HG02588 (cell line): ENCODE data around the gene HBQ1.
A peak's percentile ranks its signal among the peaks of the same experiment; 100 is the strongest.
"Not testable (repeated sequence)": the region's sequence is repeated elsewhere in the genome, so short reads cannot be mapped to it uniquely, and the experiment has no call there.

ENCODE experiments used
- ATAC-seq: cut with Tn5 transposase; IDR thresholded peaks from one replicate; pipeline ENCODE4 v1.9.1; 2021; ENCODE audit warnings: mild to moderate bottlenecking, moderate library complexity; ENCODE audit not compliant: unreplicated experiment

Gene HBQ1

DNA sequence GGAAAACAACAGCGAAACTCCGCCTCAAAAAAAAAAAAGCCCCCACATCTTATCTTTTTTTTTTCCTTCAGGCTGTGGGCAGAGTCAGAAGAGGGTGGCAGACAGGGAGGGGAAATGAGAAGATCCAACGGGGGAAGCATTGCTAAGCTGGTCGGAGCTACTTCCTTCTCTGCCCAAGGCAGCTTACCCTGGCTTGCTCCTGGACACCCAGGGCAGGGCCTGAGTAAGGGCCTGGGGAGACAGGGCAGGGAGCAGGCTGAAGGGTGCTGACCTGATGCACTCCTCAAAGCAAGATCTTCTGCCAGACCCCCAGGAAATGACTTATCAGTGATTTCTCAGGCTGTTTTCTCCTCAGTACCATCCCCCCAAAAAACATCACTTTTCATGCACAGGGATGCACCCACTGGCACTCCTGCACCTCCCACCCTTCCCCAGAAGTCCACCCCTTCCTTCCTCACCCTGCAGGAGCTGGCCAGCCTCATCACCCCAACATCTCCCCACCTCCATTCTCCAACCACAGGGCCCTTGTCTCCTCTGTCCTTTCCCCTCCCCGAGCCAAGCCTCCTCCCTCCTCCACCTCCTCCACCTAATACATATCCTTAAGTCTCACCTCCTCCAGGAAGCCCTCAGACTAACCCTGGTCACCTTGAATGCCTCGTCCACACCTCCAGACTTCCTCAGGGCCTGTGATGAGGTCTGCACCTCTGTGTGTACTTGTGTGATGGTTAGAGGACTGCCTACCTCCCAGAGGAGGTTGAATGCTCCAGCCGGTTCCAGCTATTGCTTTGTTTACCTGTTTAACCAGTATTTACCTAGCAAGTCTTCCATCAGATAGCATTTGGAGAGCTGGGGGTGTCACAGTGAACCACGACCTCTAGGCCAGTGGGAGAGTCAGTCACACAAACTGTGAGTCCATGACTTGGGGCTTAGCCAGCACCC lies 5.0 kb upstream of the HBQ1 start:
- ATAC-seq: no peak

DNA sequence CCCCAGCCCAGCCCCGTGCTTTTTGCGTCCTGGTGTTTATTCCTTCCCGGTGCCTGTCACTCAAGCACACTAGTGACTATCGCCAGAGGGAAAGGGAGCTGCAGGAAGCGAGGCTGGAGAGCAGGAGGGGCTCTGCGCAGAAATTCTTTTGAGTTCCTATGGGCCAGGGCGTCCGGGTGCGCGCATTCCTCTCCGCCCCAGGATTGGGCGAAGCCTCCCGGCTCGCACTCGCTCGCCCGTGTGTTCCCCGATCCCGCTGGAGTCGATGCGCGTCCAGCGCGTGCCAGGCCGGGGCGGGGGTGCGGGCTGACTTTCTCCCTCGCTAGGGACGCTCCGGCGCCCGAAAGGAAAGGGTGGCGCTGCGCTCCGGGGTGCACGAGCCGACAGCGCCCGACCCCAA lies 4.3 kb upstream of the HBQ1 start:
- ATAC-seq: not testable (repeated sequence)

DNA sequence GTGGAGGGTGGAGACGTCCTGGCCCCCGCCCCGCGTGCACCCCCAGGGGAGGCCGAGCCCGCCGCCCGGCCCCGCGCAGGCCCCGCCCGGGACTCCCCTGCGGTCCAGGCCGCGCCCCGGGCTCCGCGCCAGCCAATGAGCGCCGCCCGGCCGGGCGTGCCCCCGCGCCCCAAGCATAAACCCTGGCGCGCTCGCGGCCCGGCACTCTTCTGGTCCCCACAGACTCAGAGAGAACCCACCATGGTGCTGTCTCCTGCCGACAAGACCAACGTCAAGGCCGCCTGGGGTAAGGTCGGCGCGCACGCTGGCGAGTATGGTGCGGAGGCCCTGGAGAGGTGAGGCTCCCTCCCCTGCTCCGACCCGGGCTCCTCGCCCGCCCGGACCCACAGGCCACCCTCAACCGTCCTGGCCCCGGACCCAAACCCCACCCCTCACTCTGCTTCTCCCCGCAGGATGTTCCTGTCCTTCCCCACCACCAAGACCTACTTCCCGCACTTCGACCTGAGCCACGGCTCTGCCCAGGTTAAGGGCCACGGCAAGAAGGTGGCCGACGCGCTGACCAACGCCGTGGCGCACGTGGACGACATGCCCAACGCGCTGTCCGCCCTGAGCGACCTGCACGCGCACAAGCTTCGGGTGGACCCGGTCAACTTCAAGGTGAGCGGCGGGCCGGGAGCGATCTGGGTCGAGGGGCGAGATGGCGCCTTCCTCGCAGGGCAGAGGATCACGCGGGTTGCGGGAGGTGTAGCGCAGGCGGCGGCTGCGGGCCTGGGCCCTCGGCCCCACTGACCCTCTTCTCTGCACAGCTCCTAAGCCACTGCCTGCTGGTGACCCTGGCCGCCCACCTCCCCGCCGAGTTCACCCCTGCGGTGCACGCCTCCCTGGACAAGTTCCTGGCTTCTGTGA lies 3.5 kb upstream of the HBQ1 start, which contains the start of gene HBA1:
HBA1 (plus strand) TSS at position 204 of the 906 bp plus-strand sequence; CDS start at position 241, 37 bp downstream.
- not testable (repeated sequence) for ATAC-seq

DNA sequence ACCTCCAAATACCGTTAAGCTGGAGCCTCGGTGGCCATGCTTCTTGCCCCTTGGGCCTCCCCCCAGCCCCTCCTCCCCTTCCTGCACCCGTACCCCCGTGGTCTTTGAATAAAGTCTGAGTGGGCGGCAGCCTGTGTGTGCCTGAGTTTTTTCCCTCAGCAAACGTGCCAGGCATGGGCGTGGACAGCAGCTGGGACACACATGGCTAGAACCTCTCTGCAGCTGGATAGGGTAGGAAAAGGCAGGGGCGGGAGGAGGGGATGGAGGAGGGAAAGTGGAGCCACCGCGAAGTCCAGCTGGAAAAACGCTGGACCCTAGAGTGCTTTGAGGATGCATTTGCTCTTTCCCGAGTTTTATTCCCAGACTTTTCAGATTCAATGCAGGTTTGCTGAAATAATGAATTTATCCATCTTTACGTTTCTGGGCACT lies 2.9 kb upstream of the HBQ1 start:
- ATAC-seq: no peak

DNA sequence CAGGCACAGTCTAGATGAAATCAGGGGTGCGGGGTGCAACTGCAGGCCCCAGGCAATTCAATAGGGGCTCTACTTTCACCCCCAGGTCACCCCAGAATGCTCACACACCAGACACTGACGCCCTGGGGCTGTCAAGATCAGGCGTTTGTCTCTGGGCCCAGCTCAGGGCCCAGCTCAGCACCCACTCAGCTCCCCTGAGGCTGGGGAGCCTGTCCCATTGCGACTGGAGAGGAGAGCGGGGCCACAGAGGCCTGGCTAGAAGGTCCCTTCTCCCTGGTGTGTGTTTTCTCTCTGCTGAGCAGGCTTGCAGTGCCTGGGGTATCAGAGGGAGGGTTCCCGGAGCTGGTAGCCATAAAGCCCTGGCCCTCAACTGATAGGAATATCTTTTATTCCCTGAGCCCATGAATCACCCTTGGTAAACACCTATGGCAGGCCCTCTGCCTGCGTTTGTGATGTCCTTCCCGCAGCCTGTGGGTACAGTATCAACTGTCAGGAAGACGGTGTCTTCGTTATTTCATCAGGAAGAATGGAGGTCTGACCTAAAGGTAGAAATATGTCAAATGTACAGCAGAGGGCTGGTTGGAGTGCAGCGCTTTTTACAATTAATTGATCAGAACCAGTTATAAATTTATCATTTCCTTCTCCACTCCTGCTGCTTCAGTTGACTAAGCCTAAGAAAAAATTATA lies 2.1 kb upstream of the HBQ1 start:
- no peak for ATAC-seq

DNA sequence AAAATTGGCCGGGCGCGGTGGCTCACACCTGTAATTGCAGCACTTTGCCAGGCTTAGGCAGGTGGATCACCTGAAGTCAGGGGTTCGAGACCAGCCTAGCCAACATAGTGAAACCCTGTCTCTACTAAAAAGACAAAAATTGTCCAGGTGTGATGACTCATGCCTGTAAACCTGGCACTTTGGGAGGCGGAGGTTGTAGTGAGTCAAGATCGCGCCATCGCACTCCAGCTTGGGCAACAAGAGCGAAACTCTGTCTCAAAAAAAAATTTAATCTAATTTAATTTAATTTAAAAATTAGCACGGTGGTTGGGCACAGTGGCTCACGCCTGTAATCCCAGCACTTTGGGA lies 1.6 kb upstream of the HBQ1 start:
- no peak for ATAC-seq

DNA sequence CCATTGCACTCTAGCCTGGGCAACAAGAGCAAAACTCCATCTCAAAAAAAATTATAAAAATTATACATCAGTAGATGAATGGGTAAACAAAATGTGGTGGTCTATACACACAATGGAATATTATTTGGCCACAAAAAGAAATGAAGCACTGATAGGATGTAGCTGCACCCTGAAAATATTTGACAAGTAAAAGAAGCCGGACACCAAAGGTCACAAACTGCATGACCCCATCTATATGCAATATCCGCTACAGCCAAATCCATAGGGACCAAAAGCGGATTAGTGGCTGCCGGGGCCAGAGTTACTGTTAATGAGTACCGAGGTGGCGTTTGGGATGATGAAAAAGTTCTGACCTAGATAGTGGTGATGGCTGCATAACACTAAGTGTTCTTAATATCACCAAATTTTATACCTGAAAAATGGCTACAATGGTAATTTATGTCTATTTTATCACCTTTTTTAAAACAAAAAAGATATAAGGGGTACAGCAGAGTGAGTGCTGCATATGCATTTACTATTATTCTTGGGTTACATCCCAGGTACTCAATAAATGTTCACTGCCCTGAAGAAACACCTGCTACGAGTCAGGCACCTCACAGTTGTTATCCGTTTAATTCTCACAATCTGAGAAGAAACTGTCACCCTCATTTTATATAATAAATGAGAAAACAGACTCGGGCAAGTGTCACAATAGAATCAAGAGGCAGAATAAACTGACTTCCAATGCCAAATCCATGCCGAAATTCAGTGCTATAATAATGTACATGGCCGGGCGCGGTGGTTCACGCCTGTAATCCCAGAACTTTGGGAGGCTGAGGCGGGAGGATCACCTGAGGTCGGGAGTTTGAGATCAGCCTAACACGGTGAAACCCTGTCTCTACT lies 807 bp upstream of the HBQ1 start:
- no peak for ATAC-seq

DNA sequence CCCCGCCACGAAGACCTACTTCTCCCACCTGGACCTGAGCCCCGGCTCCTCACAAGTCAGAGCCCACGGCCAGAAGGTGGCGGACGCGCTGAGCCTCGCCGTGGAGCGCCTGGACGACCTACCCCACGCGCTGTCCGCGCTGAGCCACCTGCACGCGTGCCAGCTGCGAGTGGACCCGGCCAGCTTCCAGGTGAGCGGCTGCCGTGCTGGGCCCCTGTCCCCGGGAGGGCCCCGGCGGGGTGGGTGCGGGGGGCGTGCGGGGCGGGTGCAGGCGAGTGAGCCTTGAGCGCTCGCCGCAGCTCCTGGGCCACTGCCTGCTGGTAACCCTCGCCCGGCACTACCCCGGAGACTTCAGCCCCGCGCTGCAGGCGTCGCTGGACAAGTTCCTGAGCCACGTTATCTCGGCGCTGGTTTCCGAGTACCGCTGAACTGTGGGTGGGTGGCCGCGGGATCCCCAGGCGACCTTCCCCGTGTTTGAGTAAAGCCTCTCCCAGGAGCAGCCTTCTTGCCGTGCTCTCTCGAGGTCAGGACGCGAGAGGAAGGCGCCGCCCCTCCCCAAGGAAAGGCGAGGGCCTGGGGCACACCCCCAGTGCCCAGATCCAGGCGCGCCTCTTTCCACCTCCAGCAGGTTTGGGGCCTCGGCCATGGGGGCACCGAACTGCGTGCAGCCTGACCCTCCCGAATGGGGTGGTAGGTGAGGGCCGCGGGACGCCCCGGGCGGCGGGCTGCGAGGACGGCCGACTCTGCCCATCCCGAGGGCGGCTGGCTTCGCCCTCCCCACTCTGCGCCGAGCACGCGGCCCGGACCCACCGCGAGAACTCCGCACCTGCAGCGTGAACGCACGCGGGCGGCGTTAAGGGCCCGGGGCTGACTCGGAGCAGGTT lies 664 bp downstream of the HBQ1 start:
- ATAC-seq: no peak

DNA sequence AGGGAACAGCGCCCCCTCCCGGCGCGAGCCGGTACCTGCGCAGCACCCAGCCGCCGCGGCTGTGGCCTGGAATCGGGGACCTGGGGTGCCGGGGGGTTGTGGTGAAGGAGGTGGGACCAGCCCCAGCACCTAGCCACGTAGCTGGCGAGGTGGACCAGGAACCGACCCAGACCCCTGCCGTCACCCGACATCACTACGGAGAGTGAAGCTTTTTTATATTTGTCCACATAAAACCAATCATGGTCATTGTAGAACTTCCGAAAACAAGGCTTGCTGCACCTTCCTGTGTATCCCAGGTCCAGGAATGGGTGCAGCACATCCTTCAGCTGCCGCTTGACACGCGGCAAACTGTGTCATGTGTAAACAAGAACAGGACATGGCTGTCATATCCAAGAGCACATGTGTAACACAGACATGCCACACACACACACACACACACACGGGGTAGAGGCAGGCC lies 1.3 kb downstream of the HBQ1 start:
- ATAC-seq: peak; percentile 53

DNA sequence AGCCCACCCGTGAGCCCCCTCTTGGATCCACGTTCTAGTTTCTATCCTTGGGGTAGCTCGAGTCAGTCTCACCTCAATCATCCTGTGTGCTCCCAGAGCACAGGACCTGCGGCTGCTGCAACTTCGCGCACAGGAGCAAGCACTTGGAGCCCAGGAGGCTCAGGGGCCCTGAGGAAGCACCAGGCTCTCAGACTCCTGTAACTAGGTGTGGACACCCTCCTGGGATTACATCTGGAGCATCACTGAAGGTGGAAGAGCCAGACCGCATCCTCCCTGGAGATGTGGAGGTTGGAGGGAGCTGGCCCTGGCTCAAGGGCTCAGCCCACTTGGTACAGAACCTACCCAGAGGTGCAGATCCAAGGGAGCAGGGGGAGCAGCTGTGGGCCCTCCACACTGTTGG lies 2.7 kb downstream of the HBQ1 start:
- ATAC-seq: no peak

DNA sequence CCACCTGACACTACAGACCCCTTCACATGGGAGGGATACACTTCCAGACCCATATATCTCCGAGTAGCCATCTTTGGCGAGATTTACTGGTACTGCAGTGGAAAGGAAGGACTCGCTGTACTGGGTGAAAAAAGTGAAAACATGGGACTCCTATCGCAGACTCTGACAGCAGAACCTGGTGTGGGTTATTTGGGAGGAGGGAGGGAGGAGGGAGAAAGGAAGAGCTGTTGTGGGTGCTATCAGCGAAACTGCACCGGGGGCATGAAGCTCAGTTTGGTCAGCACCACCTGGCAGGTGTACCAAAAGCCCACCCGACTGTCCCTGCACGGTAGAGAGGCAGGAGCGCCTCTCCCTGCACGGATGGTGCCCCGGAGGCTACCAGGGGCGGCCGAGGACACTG lies 5.0 kb downstream of the HBQ1 start:
- no peak for ATAC-seq

DNA sequence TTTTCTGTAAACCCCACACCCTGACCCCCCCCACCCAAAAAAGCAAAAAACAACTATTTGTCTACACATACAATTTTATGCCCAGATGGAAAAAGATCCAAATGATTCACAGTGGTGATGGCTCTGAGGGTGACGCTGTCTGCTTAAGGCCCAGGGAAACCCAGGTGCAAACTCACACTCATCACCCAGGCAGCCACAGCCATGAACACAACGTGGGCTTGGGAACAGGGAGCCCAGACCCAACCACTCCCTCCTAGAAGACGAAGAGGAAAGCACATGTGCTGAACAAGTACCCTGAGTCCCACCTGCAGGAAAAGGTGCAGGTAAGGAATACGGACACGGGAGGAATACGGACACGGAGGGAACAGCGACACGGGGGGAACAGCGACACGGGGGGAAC lies 5.4 kb downstream of the HBQ1 start:
- no peak for ATAC-seq

DNA sequence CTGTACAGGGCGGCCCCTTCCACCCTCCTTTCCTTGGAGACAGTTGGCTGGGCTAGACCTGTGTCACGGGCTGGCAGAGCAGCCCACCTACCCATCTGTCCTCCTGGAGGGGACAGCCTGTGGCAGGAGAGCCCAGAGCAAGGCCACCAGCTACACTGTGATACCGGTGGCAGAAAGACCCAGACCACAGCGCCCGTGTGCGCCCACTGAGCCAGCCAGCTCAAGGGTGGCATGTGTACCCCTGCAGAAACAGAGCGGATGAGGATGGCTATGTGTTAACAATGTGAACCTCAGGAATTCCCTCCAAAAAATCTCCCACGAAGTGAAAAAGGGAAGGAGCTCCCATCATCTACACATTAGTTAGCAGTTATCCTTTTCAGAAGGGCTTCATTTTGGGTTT lies 7.1 kb downstream of the HBQ1 start:
- no peak for ATAC-seq

DNA sequence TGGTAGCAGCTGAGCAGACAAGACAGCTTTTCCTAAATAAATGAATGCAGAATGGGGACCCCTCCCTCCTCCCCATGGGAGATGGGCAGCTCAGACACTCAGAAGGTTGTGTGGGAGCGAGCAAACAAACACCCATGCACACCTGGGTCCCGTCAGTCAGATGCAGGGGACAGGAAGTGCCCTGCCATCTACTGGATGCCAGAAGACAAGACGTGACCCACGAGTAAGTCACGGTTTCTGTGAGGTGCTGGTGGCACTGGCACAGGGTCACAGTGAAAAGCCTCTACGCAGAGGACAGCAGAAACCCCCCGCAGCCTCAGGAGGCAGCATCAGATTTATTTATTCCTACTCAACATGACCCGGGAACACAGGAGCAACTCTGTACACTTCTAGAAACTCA lies 8.4 kb downstream of the HBQ1 start:
- no peak for ATAC-seq

DNA sequence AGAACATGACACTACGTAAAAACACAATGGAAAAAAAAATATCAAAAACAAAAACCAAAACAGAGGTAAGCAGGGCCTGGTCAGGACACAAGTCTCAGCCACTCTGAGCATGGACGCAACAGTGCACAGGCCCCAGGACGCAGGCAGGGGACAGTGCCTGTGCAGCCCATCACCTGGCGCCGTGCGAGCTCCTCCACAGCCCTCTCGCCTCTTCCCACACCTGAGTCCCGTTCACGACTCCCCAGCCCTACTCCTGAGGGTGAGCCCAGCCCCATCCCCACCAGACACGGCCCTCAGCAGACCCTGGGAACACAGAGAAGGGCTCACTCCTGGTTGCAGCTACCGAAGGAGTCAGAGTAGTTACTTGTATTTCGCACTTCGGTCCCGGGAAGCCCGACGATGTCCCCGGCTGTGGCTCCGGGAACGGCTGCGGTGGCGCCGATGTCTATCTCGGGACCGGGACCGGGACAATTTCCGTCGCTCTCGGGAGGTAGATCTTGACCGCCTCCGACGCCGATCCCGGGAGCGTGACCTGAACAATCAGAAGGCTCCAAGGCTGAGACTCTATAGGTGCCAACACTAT lies 9.4 kb downstream of the HBQ1 start:
- ATAC-seq: no peak

DNA sequence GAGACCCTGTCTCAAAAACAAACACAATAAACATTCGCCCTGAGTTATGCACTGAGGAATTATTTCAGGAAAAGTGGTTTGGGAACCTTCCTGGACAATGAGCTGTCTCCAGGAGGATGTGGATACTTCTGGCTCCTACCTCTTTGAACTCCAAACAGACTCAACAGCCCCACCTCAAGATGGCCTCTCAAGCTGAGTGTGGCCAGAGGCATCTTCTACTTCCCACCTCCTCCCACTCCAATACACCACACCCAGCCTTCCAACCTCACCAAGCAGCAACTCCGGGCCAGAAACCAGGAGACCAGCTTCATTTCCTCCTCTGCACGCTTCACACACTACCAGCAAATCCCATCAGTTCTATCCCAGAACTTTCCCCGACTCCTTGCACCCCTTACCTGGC lies 11.6 kb downstream of the HBQ1 start:
- ATAC-seq: no peak

DNA sequence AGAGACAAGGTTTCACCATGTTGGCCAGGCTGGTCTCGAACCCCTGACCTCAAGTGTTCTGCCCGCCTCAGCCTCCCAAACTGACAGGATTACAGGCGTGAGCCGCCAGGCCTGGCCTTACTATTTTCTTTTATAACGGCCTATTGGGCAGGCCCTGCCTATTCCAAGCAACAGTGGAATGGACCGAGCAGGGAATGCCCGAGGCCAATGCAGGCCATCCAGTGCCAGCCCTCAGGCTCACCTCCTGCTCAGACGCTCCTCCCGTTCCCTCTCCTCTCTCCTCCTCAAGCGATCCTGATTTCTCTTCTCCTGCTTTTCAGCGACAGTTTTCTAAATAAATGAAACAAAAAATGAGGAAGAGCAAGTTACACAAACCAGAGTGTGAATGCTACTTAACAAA lies 12.4 kb downstream of the HBQ1 start:
- no peak for ATAC-seq

DNA sequence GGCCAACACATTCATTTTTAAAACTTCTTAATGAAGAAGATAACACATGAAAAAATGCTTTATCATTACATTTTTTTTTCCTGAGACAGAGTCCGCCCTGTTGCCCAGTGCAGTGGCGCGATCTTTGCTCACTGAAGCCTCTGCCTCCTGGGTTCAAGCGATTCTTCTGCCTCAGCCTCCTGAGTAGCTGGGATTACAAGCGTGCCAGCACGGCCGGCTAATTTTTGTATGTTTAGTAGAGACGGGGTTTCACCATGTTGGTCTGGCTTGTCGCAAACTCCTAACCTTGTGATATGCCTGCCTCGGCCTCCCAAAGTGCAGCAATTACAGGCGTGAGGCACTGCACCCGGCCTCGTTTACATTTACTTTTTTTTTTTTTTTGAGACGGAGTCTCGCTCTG lies 13.2 kb downstream of the HBQ1 start:
- no peak for ATAC-seq

DNA sequence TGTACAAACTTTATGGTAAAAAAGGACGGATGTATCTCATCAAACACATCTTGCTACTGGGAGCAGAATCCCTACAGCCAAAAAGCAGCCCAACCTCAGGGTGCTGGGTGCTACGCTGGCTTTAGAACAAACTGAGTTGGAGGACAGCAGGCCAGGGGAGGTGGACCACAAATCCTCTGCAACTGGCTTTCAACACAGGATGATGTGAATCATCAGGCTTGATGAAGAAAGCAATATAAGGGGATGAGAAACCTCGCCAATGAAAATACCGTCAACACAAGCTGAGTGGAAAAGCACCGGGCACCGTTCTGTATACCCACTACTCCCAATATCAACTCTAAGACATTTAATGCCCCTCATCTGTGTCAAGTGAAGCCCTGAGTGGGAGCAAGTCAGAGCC lies 14.3 kb downstream of the HBQ1 start:
- no peak for ATAC-seq
